Activated T-helper 1 cell treated with anti-CD3 and anti-CD28 coated beads, Interleukin-2, amount 50 U/mL, for 16 hours (primary cell): Measurements from ENCODE around the gene FTL.
A peak's percentile ranks its signal among the peaks of the same experiment; 100 is the strongest.

Experiments used
- DNase-seq, 2 donors: peaks; one replicate each; pipeline ENCODE4 v3.0.0-alpha.2; 2020; ENCODE audit warnings: low read depth in 1 of 2, low spot score in 1 of 2

FTL gene

DNA sequence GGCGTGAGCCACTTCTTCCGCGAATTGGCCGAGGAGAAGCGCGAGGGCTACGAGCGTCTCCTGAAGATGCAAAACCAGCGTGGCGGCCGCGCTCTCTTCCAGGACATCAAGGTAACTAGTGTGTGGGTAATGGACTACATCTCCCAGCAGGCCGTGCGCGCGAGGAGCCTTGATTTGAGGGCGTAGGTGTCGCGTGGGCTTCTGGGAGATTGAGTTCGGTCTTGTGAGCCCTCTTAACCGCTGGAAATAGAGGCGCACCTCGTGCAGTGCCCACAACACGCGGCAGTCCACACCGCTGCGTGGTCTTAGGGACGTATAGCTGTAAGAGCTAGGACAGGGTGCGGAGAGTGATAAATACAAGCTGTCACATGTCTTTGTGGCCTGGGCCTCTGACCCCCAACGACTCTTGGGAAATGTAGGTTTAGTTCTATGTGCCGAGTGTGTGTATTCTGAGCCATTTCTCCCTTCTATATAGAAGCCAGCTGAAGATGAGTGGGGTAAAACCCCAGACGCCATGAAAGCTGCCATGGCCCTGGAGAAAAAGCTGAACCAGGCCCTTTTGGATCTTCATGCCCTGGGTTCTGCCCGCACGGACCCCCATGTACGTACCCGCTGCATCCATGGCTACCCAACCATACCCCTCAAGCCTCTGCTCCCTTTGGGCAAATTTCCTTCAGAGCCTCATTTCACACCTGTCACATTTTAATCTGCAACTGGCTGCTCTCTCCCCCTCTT lies 864 bp downstream of the FTL start:
- peak; percentile 76 to 78 for DNase-seq

GRCh38 chr19:48966541-48967345 lies 1.6 kb downstream of the FTL start:
- DNase-seq, result no peak

GRCh38 chr19:48967346-48968178 lies 2.5 kb downstream of the FTL start:
- DNase-seq, result no peak

- no peak for DNase-seq
Measured at GRCh38 chr19:48968179-48968661, 3.1 kb downstream of the FTL start.

GRCh38 chr19:48968813-48969218 lies 3.7 kb downstream of the FTL start:
- no peak for DNase-seq

DNA sequence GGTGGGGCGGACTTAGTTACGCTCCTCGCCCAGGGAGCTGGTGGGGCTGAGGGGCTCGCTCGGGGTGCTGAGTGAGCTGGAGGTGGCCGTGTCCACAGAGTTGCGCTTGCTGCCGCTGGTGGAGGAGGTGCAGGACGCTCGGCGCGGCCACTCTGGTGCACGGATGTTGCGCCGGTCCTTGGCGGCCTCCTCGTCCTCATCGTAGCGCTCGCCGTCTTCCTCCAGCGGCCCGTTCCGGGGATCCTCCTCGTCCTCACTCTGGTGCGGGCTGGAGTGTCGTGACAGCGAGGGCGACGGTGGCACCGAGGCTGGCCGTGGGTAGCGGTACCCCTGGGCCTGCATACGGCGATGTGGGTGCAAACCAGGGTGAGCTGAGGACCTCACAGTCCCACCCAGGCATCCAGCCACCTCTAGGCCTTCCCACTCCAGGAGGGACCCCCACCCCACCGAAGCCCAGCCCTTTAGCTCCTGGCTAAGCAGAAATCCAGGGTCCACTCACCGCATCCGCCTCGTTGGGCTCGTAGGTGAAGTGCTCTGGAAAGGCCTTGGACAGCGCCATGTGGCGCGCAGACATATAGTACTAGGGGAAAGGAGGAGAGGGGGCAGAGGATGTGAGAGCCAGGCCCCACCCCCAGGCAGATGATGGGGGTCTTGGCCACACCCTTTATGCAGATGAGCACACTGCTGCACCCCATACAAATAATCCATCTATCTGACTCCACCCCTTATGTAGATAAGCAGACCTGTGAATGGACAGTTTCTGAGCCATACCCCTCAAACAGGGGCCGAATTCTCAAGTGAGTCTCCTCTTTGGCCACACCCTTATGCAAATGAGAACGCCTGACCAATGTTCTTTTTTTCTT lies 4.4 kb downstream of the FTL start:
- no peak for DNase-seq

- DNase-seq, result no peak
Measured at GRCh38 chr19:48970139-48970766, 5.1 kb downstream of the FTL start.

- peak; percentile 62 to 73 for DNase-seq
Measured at GRCh38 chr19:48970923-48971395, 5.8 kb downstream of the FTL start.

DNA sequence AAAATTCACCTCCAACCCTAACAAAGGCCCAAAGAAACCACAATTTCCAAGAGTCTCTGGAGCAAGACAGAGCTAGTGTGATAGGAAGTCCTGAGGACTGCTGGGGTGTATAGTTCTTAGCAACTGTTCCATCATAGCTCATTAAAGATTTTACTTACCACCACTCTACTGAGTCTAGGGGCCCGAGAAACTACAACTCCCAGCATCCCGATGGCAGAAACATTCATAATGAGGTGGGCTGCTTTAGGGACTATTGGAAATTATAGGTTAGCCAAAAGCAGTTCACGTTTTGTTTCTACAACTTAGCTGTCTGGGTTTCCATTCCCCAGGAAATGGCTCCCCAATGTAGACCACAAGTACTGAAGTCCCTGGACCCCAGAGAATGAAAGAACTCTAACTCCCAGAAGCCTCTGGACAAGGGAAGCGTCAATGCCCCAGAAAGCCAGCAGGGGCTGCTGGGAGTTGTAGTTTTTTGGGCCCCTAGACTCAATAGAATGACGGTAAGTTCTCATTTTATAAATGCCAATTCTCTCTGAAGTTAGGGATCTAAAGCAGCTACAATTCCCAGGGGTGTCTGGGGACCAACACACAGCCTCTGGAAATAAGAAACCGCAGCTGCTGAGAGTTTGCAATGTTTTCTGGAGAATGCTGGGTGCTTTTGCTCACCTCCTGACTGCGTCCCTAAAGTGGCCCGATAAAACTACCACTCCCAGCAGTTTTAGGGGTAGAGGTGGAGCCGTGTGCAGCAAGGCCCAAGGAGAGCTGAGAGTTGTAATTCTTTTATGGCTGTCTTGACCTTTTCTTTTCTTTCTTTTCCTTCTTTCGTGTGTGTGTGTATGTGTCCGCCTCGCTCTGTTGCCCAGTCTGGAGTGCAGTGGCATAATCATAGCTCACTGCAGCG lies 11.1 kb downstream of the FTL start:
- DNase-seq, result no peak

GRCh38 chr19:48977061-48977460 lies 12.0 kb downstream of the FTL start:
- no peak for DNase-seq

GRCh38 chr19:48982280-48982679 lies 17.2 kb downstream of the FTL start:
- DNase-seq, result no peak

DNA sequence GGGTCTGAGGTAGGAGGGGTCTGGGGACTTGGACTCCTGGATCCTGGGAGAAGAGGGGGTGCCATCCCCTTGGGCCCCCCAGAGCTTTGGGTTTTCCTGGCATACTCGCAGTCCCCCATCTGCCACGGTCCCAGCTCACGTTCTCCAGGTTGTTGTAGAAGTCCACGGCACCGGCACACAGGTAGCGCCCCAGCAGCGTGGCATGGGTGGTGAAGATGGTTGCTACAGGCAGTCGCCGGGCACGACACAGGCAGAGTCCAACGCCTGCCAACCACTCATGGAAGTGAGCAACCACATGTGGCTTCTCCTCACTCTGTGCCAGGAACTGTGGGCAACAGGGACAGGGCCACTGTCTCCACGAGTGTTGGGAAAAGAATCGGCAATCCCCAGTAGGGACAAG lies 20.6 kb downstream of the FTL start:
- DNase-seq, result no peak

DNA sequence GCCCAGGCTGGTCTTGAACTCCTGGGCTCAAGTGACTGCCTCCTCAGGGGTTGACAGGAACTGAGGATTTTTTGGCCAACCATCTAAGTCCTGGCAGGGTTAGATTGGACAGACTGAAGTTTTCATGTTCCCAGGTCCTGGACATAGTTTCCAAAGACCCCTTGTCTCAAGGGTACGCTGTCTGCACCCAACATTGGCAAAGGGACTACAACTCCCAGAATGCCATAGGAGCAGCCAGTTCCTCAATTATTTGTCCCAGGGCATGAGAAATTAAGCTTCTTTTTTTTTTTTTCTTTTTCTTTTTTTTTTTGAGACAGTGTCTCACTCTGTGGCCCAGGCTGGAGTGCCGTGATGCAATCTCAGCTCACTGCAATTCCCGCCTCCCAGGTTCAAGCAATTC lies 21.1 kb downstream of the FTL start:
- no peak for DNase-seq

- no peak for DNase-seq
Measured at GRCh38 chr19:48987323-48987722, 22.2 kb downstream of the FTL start.

DNA sequence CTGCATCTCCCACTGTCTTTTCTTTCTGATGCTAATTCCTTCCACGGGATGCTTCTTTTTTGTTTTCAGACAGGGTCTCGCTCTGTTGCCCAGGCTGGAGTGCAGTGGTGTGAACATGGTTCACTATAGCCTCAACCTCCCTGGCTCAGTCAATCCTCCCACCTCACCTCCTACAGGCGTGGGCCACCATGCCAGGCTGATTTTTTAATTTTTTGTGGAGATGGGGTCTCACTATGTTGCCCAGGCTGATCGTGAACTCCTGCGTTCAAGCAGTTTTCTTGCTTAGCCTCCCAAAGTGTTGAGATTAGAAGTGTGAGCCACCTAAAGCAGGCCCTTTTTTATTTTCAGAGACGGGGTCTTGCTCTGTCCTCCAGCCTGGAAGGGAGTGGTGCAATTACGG lies 23.2 kb downstream of the FTL start:
- DNase-seq, result no peak

GRCh38 chr19:48988860-48989259 lies 23.8 kb downstream of the FTL start:
- DNase-seq, result no peak

- DNase-seq, result no peak
Measured at GRCh38 chr19:48989701-48990291, 24.7 kb downstream of the FTL start.

GRCh38 chr19:48990400-48990799 lies 25.3 kb downstream of the FTL start:
- DNase-seq, result no peak
